Prostate gland (tissue), 2 donors: ENCODE measurements around the gene A1BG. TPM values are rescaled to one million over a fixed set of nuclear protein-coding genes. Genes with fewer than 3 reads are reported as not detected.

Experiments used
- DNase-seq: peaks from one replicate; pipeline ENCODE4 v3.0.0-alpha.2; 2019; ENCODE audit warnings: low spot score
- H3K27ac ChIP-seq, 2 donors: fragments of 200-600 bp; sonication (generic); 2 replicates each; pipeline ENCODE4 v1.5.1; 2017 to 2019
- H3K27me3 ChIP-seq: fragments of 200-600 bp; sonication (generic); replicated peaks from 2 replicates; pipeline ENCODE4 v1.5.1; 2019; ENCODE audit not compliant: insufficient read depth
- H3K36me3 ChIP-seq, 2 donors: fragments of 200-600 bp; sonication (generic); 1 replicate in 1 of 2; 2 replicates in 1 of 2; pipeline versions ENCODE4 v1.5.1 to v1.8.1; 2017 to 2019
- H3K4me1 ChIP-seq: fragments of 200-600 bp; sonication (generic); replicated peaks from 2 replicates; pipeline ENCODE4 v1.5.1; 2019
- H3K4me3 ChIP-seq, 2 donors: fragments of 200-600 bp; sonication (generic); 2 replicates each; pipeline ENCODE4 v1.5.1; 2017 to 2019
- H3K9me3 ChIP-seq: fragments of 200-600 bp; sonication (generic); 2 replicates; pipeline ENCODE4 v1.5.1; 2017
- POLR2A ChIP-seq: fragments of 450-650 bp; IDR thresholded peaks from one replicate; pipeline ENCODE4 v1.6.1; 2016; ENCODE audit warnings: antibody characterized with exemption, mild to moderate bottlenecking
- POLR2AphosphoS5 ChIP-seq: sonication (generic); formaldehyde crosslinking; IDR thresholded peaks from one replicate; pipeline ENCODE4 v1.6.1; 2017; ENCODE audit warnings: antibody characterized with exemption
- WGBS: methylation state at CpG from one replicate; pipeline ENCODE4 v1.1.5; 2018; 5-methylcytosine and 5-hydroxymethylcytosine counted together
- intact Hi-C: fragments of 100-400 bp; cut with DNase I; formaldehyde crosslinking; loops from one replicate; pipeline ENCODE4 v1.14.2; 2022
- total RNA-seq, 2 donors: library from RNA; depleted of rRNA; stranded (reverse); fragments of >200 nt; gene quantifications; one replicate each; pipeline ENCODE4 v1.1.0, GENCODE V29; 2016
- TF ChIP-seq, protein P1 (sequence below), 4 experiments: fragments of 200-600 bp in 2 of 4; fragments of 450-650 bp in 2 of 4; sonication (generic) in 2 of 4; IDR thresholded peaks; 1 replicate in 3 of 4; 2 replicates in 1 of 4; pipeline ENCODE4 v1.5.1; 2016 to 2019; ENCODE audit warnings: antibody characterized with exemption in 4 of 4, mild to moderate bottlenecking in 2 of 4, moderate library complexity in 2 of 4

A1BG gene
- total RNA-seq, 2 donors from 2014 or later = 5.6 to 25.6 TPM

DNA sequence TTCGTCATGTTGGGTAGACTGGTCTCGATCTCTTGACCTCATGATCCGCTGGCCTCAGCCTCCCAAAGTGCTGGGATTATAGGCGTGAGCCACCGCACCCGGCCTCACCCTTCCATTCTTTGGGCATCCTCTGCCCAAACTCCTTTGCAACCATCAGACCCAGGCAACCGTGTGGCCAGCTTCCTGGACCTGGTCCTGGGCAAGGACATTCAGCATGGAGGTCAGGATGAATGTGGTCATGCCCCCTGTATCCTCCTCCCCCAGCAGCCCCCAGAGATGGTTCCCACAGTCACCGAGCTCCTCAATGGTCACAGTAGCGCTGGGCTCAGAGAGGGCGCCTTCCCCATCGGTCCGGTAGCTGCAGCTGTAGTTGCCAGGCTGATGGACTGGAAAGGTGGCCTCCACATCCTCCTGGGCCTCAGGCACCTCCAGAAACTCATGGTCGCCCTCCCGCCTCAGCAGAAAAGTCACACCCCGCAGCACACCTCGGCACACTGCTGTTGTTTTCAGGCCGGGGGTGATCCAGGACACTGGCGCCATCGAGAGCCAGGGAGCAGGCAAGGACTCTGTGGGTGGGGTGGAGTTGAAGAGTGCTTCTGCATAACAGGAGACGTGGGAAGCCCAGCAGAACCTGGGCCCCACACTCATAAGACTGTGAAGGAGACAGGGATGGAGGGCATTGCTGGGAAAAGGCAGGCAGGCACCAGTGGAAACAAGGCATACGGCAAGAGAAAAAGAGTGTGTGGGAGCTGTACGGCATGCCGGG is 1.1 kb downstream of the A1BG start:
- H3K27me3 ChIP-seq = peaks cover 3% of the 10 kb centered on the region
- TF ChIP-seq POLR2AphosphoS5 = no peak
- TF ChIP-seq, protein P1, sequence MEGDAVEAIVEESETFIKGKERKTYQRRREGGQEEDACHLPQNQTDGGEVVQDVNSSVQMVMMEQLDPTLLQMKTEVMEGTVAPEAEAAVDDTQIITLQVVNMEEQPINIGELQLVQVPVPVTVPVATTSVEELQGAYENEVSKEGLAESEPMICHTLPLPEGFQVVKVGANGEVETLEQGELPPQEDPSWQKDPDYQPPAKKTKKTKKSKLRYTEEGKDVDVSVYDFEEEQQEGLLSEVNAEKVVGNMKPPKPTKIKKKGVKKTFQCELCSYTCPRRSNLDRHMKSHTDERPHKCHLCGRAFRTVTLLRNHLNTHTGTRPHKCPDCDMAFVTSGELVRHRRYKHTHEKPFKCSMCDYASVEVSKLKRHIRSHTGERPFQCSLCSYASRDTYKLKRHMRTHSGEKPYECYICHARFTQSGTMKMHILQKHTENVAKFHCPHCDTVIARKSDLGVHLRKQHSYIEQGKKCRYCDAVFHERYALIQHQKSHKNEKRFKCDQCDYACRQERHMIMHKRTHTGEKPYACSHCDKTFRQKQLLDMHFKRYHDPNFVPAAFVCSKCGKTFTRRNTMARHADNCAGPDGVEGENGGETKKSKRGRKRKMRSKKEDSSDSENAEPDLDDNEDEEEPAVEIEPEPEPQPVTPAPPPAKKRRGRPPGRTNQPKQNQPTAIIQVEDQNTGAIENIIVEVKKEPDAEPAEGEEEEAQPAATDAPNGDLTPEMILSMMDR (IDR thresholded peaks at IDR 0.05) = no peak
- TF ChIP-seq POLR2A = no peak
- no peak overlapping the region for H3K27ac ChIP-seq
- no peaks in the 10 kb centered on the region for H3K9me3 ChIP-seq
- H3K4me3 ChIP-seq = no peak overlapping the region
- H3K4me1 ChIP-seq = no peaks in the 10 kb centered on the region
- WGBS = 84% methylated on average over 23 of the region's 23 CpGs
- DNase-seq = no peak
- intact Hi-C loops = no loop called here
- H3K36me3 ChIP-seq = no peaks in the 10 kb centered on the region

DNA sequence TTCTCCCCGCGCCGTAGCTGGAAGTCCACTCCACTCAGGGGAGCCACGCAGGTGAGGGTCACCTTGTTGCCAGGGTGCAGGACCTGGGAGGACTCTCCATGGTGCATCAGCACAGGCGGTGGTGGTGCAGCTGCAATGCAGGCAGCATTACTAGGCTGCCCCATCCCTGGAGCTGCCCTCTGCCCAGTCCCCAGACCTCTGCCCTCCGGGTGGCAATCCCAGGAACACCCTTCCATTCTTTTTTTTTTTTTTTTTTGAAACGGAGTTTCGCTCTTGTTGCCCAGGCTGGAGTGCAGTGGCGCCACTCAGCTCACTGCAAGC is 1.8 kb downstream of the A1BG start:
- DNase-seq = no peak
- intact Hi-C loops = no loop called here
- TF ChIP-seq, protein P1 (IDR thresholded peaks at IDR 0.05) = no peak
- no peak for TF ChIP-seq POLR2AphosphoS5
- TF ChIP-seq POLR2A = no peak
- Histone ChIP-seq H3K4me3 (no peak overlapping the region), H3K27ac (no peak overlapping the region), H3K27me3 (peaks cover 3% of the 10 kb centered on the region), H3K4me1 (no peaks in the 10 kb centered on the region), H3K9me3 (no peaks in the 10 kb centered on the region), H3K36me3 (no peaks in the 10 kb centered on the region)
- 86% methylated on average over 9 of the region's 9 CpGs for WGBS

DNA sequence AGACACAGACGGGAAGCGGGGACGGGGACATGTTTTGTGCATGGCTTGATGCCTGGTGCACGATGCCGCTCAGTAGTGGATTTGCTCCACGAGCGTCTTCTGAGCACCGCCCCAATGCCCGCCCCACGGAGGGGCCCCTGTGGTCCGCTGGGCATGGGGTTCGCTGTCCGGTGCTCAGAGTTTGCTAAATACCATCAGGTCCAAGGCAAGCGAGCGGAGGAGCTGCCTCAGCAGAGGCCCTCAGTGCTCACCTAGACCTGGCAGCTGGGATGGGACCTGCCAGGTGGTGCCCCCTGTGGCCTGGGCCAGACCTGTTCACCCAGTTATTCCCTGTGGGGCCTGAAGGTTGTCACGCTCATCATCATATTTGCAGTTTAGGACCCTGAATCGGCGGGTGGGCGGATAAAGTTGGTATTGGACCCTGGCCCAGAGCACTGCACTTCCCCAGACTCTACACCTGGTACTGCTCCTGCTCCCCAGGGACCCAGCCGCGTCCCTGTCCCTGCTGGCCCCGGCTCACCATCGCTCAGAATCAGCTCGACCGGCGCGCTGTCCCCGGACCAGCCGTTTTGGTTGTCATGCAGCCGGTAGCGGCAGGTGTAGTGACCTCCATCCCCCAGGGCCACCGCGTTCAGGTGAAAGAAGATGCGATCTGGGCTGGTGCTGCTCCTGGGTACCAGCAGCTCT is 2.3 kb downstream of the A1BG start:
- H3K4me1 ChIP-seq = no peaks in the 10 kb centered on the region
- TF ChIP-seq POLR2A (no peak), POLR2AphosphoS5 (no peak)
- TF ChIP-seq, protein P1 (IDR thresholded peaks at IDR 0.05) = no peak
- H3K27ac ChIP-seq = no peak overlapping the region
- intact Hi-C loops = no loop called here
- peaks cover 3% of the 10 kb centered on the region for H3K27me3 ChIP-seq
- WGBS = 48% methylated on average over 34 of the region's 34 CpGs
- H3K9me3 ChIP-seq = no peaks in the 10 kb centered on the region
- no peak overlapping the region for H3K4me3 ChIP-seq
- no peak for DNase-seq
- no peaks in the 10 kb centered on the region for H3K36me3 ChIP-seq

DNA sequence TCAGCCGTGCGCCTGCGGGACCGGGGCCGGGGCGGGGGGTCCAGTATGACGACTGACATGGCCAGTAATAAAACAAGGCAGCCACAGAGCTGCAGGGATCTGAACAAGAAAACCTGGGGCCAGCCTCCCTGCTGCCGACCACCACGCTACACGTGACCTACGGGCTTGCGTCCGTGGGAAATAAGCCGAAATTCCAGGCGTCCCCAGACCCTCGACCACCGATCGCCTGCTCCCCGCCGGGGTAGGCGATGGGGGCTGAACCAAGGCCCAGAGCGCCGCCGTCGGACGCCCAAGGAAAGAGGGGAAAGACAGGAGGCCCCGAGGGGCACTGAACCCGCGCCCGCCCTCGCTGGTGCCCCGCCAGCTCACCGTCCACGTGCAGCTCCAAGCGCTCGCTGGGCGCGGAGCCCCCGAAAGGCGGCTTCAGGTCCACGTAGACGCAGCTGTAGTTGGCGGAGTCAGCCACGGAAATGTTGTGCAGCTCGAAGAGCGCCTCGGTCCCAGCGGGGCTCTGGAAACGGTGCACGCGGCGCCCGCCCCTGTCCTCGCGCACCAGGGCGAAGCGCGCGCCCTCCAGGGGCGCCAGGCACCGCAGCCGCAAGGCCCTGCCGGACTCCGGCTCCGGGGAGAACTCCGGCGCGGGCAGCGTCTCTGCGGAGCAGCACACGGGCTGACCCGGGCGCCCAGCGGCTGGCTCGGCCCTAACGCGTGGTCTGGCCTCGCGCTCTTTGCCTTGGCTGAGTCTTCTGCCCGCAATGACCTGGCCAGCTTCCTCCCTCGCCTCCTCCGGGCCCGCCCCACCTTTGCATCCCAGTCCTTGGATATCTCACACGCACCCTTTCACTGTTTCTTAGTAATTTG is 3.1 kb downstream of the A1BG start:
- no peaks in the 10 kb centered on the region for H3K36me3 ChIP-seq
- no peak for DNase-seq
- intact Hi-C loops = no loop called here
- TF ChIP-seq, protein P1 (IDR thresholded peaks at IDR 0.05) = no peak
- TF ChIP-seq POLR2AphosphoS5 = no peak
- no peak for TF ChIP-seq POLR2A
- no peak overlapping the region for H3K4me3 ChIP-seq
- H3K27me3 ChIP-seq = peaks cover 3% of the 10 kb centered on the region
- no peak overlapping the region for H3K27ac ChIP-seq
- no peaks in the 10 kb centered on the region for H3K4me1 ChIP-seq
- H3K9me3 ChIP-seq = no peaks in the 10 kb centered on the region
- WGBS = 30% methylated on average over 68 of the region's 84 CpGs
